Panc1 (cell line): ENCODE results near the gene ARL15.

ENCODE experiments used
- POLR2AphosphoS5 ChIP-seq: IDR thresholded peaks from 2 replicates; pipeline ENCODE4 v1.6.1; 2012; ENCODE audit warnings: mild to moderate bottlenecking, low read depth, low read length, moderate library complexity
- REST ChIP-seq, 2 experiments: IDR thresholded peaks; 2 replicates each; pipeline ENCODE4 v1.6.1; 2011 to 2012; ENCODE audit warnings: low read depth in 2 of 2, control low read depth in 1 of 2, low read length in 1 of 2, mild to moderate bottlenecking in 1 of 2, moderate library complexity in 1 of 2; ENCODE audit not compliant: insufficient read depth in 1 of 2
- SIN3A ChIP-seq: IDR thresholded peaks from 2 replicates; pipeline ENCODE4 v1.6.1; 2012; ENCODE audit warnings: low read depth, mild to moderate bottlenecking, low read length, moderate library complexity, borderline replicate concordance; ENCODE audit not compliant: insufficient read depth
- TCF7L2 ChIP-seq: IDR thresholded peaks from 2 replicates; pipeline ENCODE4 v1.6.1; 2011; ENCODE audit warnings: mild to moderate bottlenecking, low read depth, low read length, inconsistent platforms
- TF ChIP-seq, protein P1 (sequence below): fragments of 450-650 bp; IDR thresholded peaks from 2 replicates; pipeline ENCODE4 v1.5.1; 2017; ENCODE audit warnings: mild to moderate bottlenecking

GRCh38 chr5:54173251-54173650 is 137.1 kb downstream of the ARL15 start:
- TF ChIP-seq, protein P1, sequence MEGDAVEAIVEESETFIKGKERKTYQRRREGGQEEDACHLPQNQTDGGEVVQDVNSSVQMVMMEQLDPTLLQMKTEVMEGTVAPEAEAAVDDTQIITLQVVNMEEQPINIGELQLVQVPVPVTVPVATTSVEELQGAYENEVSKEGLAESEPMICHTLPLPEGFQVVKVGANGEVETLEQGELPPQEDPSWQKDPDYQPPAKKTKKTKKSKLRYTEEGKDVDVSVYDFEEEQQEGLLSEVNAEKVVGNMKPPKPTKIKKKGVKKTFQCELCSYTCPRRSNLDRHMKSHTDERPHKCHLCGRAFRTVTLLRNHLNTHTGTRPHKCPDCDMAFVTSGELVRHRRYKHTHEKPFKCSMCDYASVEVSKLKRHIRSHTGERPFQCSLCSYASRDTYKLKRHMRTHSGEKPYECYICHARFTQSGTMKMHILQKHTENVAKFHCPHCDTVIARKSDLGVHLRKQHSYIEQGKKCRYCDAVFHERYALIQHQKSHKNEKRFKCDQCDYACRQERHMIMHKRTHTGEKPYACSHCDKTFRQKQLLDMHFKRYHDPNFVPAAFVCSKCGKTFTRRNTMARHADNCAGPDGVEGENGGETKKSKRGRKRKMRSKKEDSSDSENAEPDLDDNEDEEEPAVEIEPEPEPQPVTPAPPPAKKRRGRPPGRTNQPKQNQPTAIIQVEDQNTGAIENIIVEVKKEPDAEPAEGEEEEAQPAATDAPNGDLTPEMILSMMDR: no peak
- TF ChIP-seq POLR2AphosphoS5: no peak
- no peak for TF ChIP-seq SIN3A
- no peak for TF ChIP-seq REST (IDR thresholded peaks at IDR 0.05; ENCODE audit: insufficient read depth in 1 of 2, low read depth in 2 of 2, low read length in 1 of 2)
- TF ChIP-seq TCF7L2: no peak
